SK-N-SH (cell line): ENCODE data around the gene NAA20. TPM values are rescaled to one million over a fixed set of nuclear protein-coding genes. Genes with fewer than 3 reads are reported as not detected.

Experiments used
- CTCF ChIA-PET: fragments of 300-600, 350-600 bp; formaldehyde crosslinking; extraction: SDS; loops from one replicate; lab custom pipeline; 2021; lab: Yijun Ruan, JAX
- POLR2A ChIA-PET: fragments of 350-600 bp; sonication (Branson Sonifier 250); formaldehyde crosslinking; extraction: SDS; loops from one replicate; lab custom pipeline; 2020; ENCODE audit warnings: antibody characterized with exemption, inconsistent platforms; lab: Yijun Ruan, JAX
- DNase-seq: peaks from one replicate; pipeline ENCODE4 v3.0.0; 2012
- H2AFZ ChIP-seq: fragments of 200-600 bp; sonication (generic); 2 replicates; pipeline ENCODE4 v1.8.1; 2016; ENCODE audit warnings: antibody characterized with exemption, mild to moderate bottlenecking, low read depth
- H3F3A ChIP-seq: fragments of 200-600 bp; sonication (generic); replicated peaks from 2 replicates; pipeline ENCODE3; 2016; ENCODE audit warnings: antibody characterized with exemption, mild to moderate bottlenecking; ENCODE audit not compliant: insufficient read depth
- H3K27ac ChIP-seq, 2 experiments: fragments of 200-500 bp in 1 of 2; fragments of 200-600 bp in 1 of 2; sonication (Bioruptor generic) in 1 of 2; sonication (generic), shearing (Covaris generic) in 1 of 2; 2 replicates each; pipeline versions ENCODE4 v1.5.1 to v1.6.1; 2014 to 2016; ENCODE audit warnings: low read depth in 2 of 2, inconsistent platforms in 1 of 2, low read length in 1 of 2, mild to moderate bottlenecking in 1 of 2, mixed read lengths in 1 of 2
- H3K27me3 ChIP-seq: fragments of 200-600 bp; sonication (generic), shearing (Covaris generic); 2 replicates; pipeline ENCODE4 v1.6.1; 2016; ENCODE audit warnings: mixed run types; ENCODE audit not compliant: insufficient read depth
- H3K36me3 ChIP-seq, 2 experiments: fragments of 200-500 bp in 1 of 2; fragments of 200-600 bp in 1 of 2; sonication (Bioruptor generic) in 1 of 2; sonication (generic) in 1 of 2; replicated peaks in 1 of 2; 2 replicates each; pipeline versions ENCODE3 to v1.5.1; 2014 to 2016; ENCODE audit warnings: low read length in 1 of 2, mild to moderate bottlenecking in 1 of 2; ENCODE audit not compliant: insufficient read depth in 2 of 2, control insufficient read depth in 1 of 2
- H3K4me1 ChIP-seq, 2 experiments: fragments of 200-500 bp in 1 of 2; fragments of 200-600 bp in 1 of 2; sonication (Bioruptor generic) in 1 of 2; sonication (generic), shearing (Covaris generic) in 1 of 2; 2 replicates each; pipeline versions ENCODE4 v1.5.1 to v1.6.1; 2014 to 2016; ENCODE audit warnings: low read depth in 1 of 2, low read length in 1 of 2, mixed run types in 1 of 2; ENCODE audit not compliant: insufficient read depth in 2 of 2, control insufficient read depth in 1 of 2
- H3K4me2 ChIP-seq: fragments of 200-600 bp; sonication (generic), shearing (Covaris generic); 2 replicates; pipeline ENCODE4 v1.6.1; 2017; ENCODE audit warnings: mixed run types
- H3K4me3 ChIP-seq, 2 experiments: fragments of 200-500 bp in 1 of 2; fragments of 200-600 bp in 1 of 2; sonication (Bioruptor generic) in 1 of 2; sonication (generic), shearing (Covaris generic) in 1 of 2; 2 replicates each; pipeline versions ENCODE4 v1.5.1 to v1.8.1; 2014 to 2016; ENCODE audit warnings: low read depth in 2 of 2, inconsistent platforms in 1 of 2, low read length in 1 of 2, mild to moderate bottlenecking in 1 of 2, mixed read lengths in 1 of 2, moderate library complexity in 1 of 2
- H3K79me2 ChIP-seq: fragments of 200-600 bp; sonication (generic); 2 replicates; pipeline ENCODE4 v1.8.1; 2017; ENCODE audit warnings: mild to moderate bottlenecking; ENCODE audit not compliant: insufficient read depth
- H3K9ac ChIP-seq: fragments of 200-600 bp; sonication (generic); 2 replicates; pipeline ENCODE4 v1.6.1; 2017; ENCODE audit warnings: mixed run types
- H3K9me2 ChIP-seq: fragments of 200-600 bp; sonication (generic); 2 replicates; pipeline ENCODE4 v1.6.1; 2017; ENCODE audit warnings: mixed run types
- H3K9me3 ChIP-seq: fragments of 200-600 bp; sonication (generic); 2 replicates; pipeline ENCODE4 v1.6.1; 2017; ENCODE audit warnings: mixed run types, mild to moderate bottlenecking, moderate library complexity
- H4K20me1 ChIP-seq: fragments of 200-600 bp; sonication (generic); 2 replicates; pipeline ENCODE4 v1.6.1; 2017; ENCODE audit warnings: mild to moderate bottlenecking, mixed run types; ENCODE audit not compliant: insufficient read depth
- FOXJ3 ChIP-seq: sonication (generic); formaldehyde crosslinking; IDR thresholded peaks from 2 replicates; pipeline ENCODE4 v1.5.1; 2020; ENCODE audit warnings: mild to moderate bottlenecking, missing genetic modification reagents
- GABPA ChIP-seq: IDR thresholded peaks from 2 replicates; pipeline ENCODE4 v1.4.0; 2012; ENCODE audit warnings: low read depth, mild to moderate bottlenecking
- MAX ChIP-seq: IDR thresholded peaks from 2 replicates; pipeline ENCODE4 v1.4.0; 2012; ENCODE audit warnings: low read depth
- MEF2A ChIP-seq: IDR thresholded peaks from 2 replicates; pipeline ENCODE4 v1.4.0; 2012; ENCODE audit warnings: low read depth, borderline replicate concordance
- NRF1 ChIP-seq: IDR thresholded peaks from 2 replicates; pipeline ENCODE4 v1.6.1; 2012; ENCODE audit warnings: low read depth, mild to moderate bottlenecking, low read length
- POLR2AphosphoS5 ChIP-seq: IDR thresholded peaks from 2 replicates; pipeline ENCODE4 v1.6.1; 2012; ENCODE audit warnings: low read depth, low read length
- SMC3 ChIP-seq: IDR thresholded peaks from 2 replicates; pipeline ENCODE4 v1.6.1; 2012; ENCODE audit warnings: low read depth, low read length, improper control_type of control experiment
- TAF1 ChIP-seq: IDR thresholded peaks from 2 replicates; pipeline ENCODE4 v1.6.1; 2012; ENCODE audit warnings: low read depth, mild to moderate bottlenecking, low read length, moderate library complexity, borderline replicate concordance
- WGBS: methylation state at CpG from one replicate; pipeline ENCODE4 v1.1.6; 2017; ENCODE audit warnings: low lambda C conversion rate; 5-methylcytosine and 5-hydroxymethylcytosine counted together
- polyA plus RNA-seq, 3 experiments: library from polyadenylated mRNA; depleted of rRNA; stranded (reverse); fragments of >200 nt; gene quantifications; 2 replicates each; pipeline ENCODE4 v1.2.3, GENCODE V29; 2012
- TF ChIP-seq, protein P1 (sequence below): IDR thresholded peaks from 2 replicates; pipeline ENCODE4 v1.6.1; 2012; ENCODE audit warnings: mild to moderate bottlenecking, low read depth, low read length, moderate library complexity
- TF ChIP-seq, protein P2 (sequence below): fragments of 200-600 bp; sonication (generic); IDR thresholded peaks from 2 replicates; pipeline ENCODE4 v1.6.1; 2017; ENCODE audit warnings: antibody characterized with exemption, mild to moderate bottlenecking, moderate library complexity

Gene NAA20
- polyA plus RNA-seq, 1 of the 3 experiments (the other 2 are of a cell fraction): 85.0 TPM

DNA sequence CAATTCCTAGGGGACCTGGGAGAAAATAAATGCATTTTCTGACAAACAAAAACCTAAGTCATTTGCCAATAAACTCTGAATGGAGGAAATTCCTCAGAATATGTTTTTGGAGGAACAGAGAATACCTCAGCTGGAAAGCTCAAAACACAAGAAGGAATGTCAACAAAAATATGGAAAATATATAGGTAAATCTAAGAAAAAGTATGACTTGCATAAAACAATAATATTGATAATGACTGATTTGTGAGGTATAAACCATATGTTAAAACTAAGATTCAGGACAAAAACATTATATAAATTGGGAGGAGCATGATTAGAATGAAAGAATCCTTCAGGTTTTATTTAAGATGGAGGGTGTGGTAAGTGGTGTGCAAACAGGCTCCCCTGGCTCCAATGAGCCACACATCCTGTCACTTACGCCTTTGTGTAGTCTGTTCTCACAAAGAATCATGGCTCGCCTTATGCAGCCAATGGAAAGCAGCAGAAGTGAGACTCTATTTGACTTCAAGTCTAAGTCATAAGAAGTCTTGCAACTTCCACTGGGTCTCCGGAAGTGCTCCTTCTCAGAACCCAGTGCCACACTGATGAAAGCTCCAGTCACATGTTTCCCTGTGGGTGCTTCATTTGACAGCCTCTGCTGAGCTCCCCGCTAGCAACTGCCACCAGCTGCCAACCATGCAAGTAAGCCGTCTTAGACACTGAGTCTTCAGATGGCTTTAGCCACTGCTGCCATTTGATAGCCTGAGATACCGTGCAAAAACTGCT, 43.3 kb downstream of the NAA20 start:
- H3F3A ChIP-seq: no peaks in the 10 kb centered on the region
- 75% methylated on average over 6 of the region's 6 CpGs for WGBS
- H3K27ac ChIP-seq: no peak overlapping the region
- H3K9me2 ChIP-seq: no peaks in the 10 kb centered on the region
- H3K4me1 ChIP-seq: no peaks in the 10 kb centered on the region; a peak in 1 of 4 replicates
- DNase-seq: no peak
- no peak overlapping the region for H3K4me2 ChIP-seq
- no peak overlapping the region for H2AFZ ChIP-seq
- H3K36me3 ChIP-seq: no peaks in the 10 kb centered on the region
- H3K27me3 ChIP-seq: no peaks in the 10 kb centered on the region
- no peak for TF ChIP-seq GABPA
- no peak for TF ChIP-seq MEF2A
- TF ChIP-seq MAX: no peak
- TF ChIP-seq, protein P1, sequence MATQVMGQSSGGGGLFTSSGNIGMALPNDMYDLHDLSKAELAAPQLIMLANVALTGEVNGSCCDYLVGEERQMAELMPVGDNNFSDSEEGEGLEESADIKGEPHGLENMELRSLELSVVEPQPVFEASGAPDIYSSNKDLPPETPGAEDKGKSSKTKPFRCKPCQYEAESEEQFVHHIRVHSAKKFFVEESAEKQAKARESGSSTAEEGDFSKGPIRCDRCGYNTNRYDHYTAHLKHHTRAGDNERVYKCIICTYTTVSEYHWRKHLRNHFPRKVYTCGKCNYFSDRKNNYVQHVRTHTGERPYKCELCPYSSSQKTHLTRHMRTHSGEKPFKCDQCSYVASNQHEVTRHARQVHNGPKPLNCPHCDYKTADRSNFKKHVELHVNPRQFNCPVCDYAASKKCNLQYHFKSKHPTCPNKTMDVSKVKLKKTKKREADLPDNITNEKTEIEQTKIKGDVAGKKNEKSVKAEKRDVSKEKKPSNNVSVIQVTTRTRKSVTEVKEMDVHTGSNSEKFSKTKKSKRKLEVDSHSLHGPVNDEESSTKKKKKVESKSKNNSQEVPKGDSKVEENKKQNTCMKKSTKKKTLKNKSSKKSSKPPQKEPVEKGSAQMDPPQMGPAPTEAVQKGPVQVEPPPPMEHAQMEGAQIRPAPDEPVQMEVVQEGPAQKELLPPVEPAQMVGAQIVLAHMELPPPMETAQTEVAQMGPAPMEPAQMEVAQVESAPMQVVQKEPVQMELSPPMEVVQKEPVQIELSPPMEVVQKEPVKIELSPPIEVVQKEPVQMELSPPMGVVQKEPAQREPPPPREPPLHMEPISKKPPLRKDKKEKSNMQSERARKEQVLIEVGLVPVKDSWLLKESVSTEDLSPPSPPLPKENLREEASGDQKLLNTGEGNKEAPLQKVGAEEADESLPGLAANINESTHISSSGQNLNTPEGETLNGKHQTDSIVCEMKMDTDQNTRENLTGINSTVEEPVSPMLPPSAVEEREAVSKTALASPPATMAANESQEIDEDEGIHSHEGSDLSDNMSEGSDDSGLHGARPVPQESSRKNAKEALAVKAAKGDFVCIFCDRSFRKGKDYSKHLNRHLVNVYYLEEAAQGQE: no peak
- no peak for TF ChIP-seq POLR2AphosphoS5
- TF ChIP-seq FOXJ3 (CRISPR knock-in tag): no peak
- TF ChIP-seq, protein P2, sequence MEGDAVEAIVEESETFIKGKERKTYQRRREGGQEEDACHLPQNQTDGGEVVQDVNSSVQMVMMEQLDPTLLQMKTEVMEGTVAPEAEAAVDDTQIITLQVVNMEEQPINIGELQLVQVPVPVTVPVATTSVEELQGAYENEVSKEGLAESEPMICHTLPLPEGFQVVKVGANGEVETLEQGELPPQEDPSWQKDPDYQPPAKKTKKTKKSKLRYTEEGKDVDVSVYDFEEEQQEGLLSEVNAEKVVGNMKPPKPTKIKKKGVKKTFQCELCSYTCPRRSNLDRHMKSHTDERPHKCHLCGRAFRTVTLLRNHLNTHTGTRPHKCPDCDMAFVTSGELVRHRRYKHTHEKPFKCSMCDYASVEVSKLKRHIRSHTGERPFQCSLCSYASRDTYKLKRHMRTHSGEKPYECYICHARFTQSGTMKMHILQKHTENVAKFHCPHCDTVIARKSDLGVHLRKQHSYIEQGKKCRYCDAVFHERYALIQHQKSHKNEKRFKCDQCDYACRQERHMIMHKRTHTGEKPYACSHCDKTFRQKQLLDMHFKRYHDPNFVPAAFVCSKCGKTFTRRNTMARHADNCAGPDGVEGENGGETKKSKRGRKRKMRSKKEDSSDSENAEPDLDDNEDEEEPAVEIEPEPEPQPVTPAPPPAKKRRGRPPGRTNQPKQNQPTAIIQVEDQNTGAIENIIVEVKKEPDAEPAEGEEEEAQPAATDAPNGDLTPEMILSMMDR: no peak
- TF ChIP-seq SMC3: no peak
- no peak for TF ChIP-seq TAF1
- TF ChIP-seq NRF1: no peak
- H3K79me2 ChIP-seq: no peaks in the 10 kb centered on the region
- H4K20me1 ChIP-seq: no peaks in the 10 kb centered on the region
- ChIA-PET POLR2A (no interaction called here), CTCF (interaction anchor here (1.0 kb wide), 1 partner anchor 23 kb away, joined by 3 read pairs; no protein-coding TSS in a partner anchor)
- H3K4me3 ChIP-seq: no peak overlapping the region
- no peak overlapping the region for H3K9ac ChIP-seq
- H3K9me3 ChIP-seq: no peaks in the 10 kb centered on the region
